H1 (cell line): ENCODE data around the gene HACD4. TPM values are rescaled to one million over a fixed set of nuclear protein-coding genes. Genes with fewer than 3 reads are reported as not detected.

Experiments
- CTCF ChIA-PET: fragments of 300-600 bp; sonication (Branson Sonifier 250); formaldehyde crosslinking; loops from one replicate; lab custom pipeline; 2021; ENCODE audit not compliant: partially characterized antibody; lab: Charles Lee
- POLR2A ChIA-PET: fragments of 300-600 bp; sonication (Branson Sonifier 250); formaldehyde crosslinking; loops from one replicate; lab custom pipeline; 2021; ENCODE audit warnings: inconsistent platforms; ENCODE audit not compliant: partially characterized antibody; lab: Charles Lee
- DNase-seq, 2 experiments: peaks; one replicate each; pipeline versions ENCODE4 v3.0.0 to v3.0.0-alpha.2; 2010 to 2022; ENCODE audit warnings: low spot score in 2 of 2, low read depth in 1 of 2, mixed read lengths in 1 of 2
- FAIRE-seq: peaks from 2 replicates; lab custom pipeline; 2011; peaks lifted over from hg19 to GRCh38; lab: Jason Lieb, UNC
- H2AFZ ChIP-seq: 2 replicates; pipeline ENCODE4 v1.8.1; 2012; ENCODE audit warnings: low read length, inconsistent platforms
- H2AK5ac ChIP-seq: 2 replicates; pipeline ENCODE4 v1.6.1; 2013; ENCODE audit warnings: low read depth, low read length
- H2BK120ac ChIP-seq: replicated peaks from 2 replicates; pipeline ENCODE3; 2013; ENCODE audit warnings: low read depth, low read length, inconsistent platforms
- H2BK12ac ChIP-seq: 2 replicates; pipeline ENCODE4 v1.6.1; 2013; ENCODE audit warnings: low read depth, low read length
- H2BK15ac ChIP-seq: 2 replicates; pipeline ENCODE4 v1.6.1; 2013; ENCODE audit warnings: low read length
- H2BK20ac ChIP-seq: 2 replicates; pipeline ENCODE4 v1.6.1; 2013; ENCODE audit warnings: low read length
- H2BK5ac ChIP-seq: 2 replicates; pipeline ENCODE4 v1.6.1; 2013; ENCODE audit warnings: low read depth, low read length
- H3K14ac ChIP-seq: 2 replicates; pipeline ENCODE4 v1.6.1; 2013; ENCODE audit warnings: inconsistent platforms; ENCODE audit not compliant: insufficient read length
- H3K18ac ChIP-seq: 2 replicates; pipeline ENCODE4 v1.6.1; 2013; ENCODE audit warnings: low read length; ENCODE audit errors: extremely low read depth
- H3K23ac ChIP-seq: 2 replicates; pipeline ENCODE4 v1.6.1; 2013; ENCODE audit warnings: inconsistent platforms; ENCODE audit not compliant: insufficient read length
- H3K23me2 ChIP-seq: 2 replicates; pipeline ENCODE4 v1.6.1; 2013; ENCODE audit warnings: low read depth, low read length
- H3K27ac ChIP-seq: 2 replicates; pipeline ENCODE4 v1.6.1; 2011; ENCODE audit warnings: low read depth, low read length, inconsistent platforms
- H3K27me3 ChIP-seq, 4 experiments: replicated peaks in 1 of 4; 1 replicate in 1 of 4; 2 replicates in 3 of 4; pipeline versions ENCODE4 v1.6.1 to v1.8.1; 2011 to 2013; ENCODE audit warnings: low read length in 3 of 4, mild to moderate bottlenecking in 3 of 4, inconsistent platforms in 2 of 4, mixed read lengths in 2 of 4, moderate library complexity in 1 of 4; ENCODE audit not compliant: control insufficient read depth in 3 of 4, insufficient read depth in 3 of 4; ENCODE audit errors: extremely low read depth in 1 of 4
- H3K36me3 ChIP-seq, 4 experiments: 2 replicates each; pipeline versions ENCODE4 v1.6.1 to v1.8.1; 2011 to 2013; ENCODE audit warnings: mild to moderate bottlenecking in 4 of 4, low read length in 3 of 4, moderate library complexity in 2 of 4, control low read depth in 1 of 4, inconsistent platforms in 1 of 4; ENCODE audit not compliant: insufficient read depth in 4 of 4, control insufficient read depth in 2 of 4
- H3K4ac ChIP-seq: replicated peaks from 2 replicates; pipeline ENCODE3; 2013; ENCODE audit warnings: low read length, low read depth, mixed read lengths, inconsistent platforms; ENCODE audit not compliant: insufficient read length
- H3K4me1 ChIP-seq, 4 experiments: replicated peaks in 1 of 4; 1 replicate in 1 of 4; 2 replicates in 3 of 4; pipeline versions ENCODE4 v1.6.1 to v1.8.1; 2011 to 2013; ENCODE audit warnings: low read length in 3 of 4, inconsistent platforms in 2 of 4, mixed read lengths in 1 of 4; ENCODE audit not compliant: insufficient read depth in 4 of 4, control insufficient read depth in 3 of 4
- H3K4me2 ChIP-seq, 2 experiments: 2 replicates each; pipeline versions ENCODE4 v1.6.1 to v1.8.1; 2011 to 2013; ENCODE audit warnings: low read depth in 2 of 2, low read length in 2 of 2, control low read depth in 1 of 2, inconsistent platforms in 1 of 2, mild to moderate bottlenecking in 1 of 2; ENCODE audit not compliant: insufficient read depth in 1 of 2
- H3K4me3 ChIP-seq, 4 experiments: fragments of 200-600, 300-600 bp in 1 of 4; sonication (generic), shearing (Covaris generic), sonication (Bioruptor Twin) in 1 of 4; 2 replicates each; pipeline versions ENCODE4 v1.5.1 to v1.8.1; 2011 to 2016; ENCODE audit warnings: low read length in 4 of 4, low read depth in 3 of 4, control low read depth in 2 of 4, inconsistent platforms in 2 of 4, mild to moderate bottlenecking in 2 of 4, mixed read lengths in 1 of 4, moderate library complexity in 1 of 4; ENCODE audit not compliant: insufficient read depth in 2 of 4; ENCODE audit errors: extremely low read depth in 1 of 4
- H3K56ac ChIP-seq: replicated peaks from 2 replicates; pipeline ENCODE3; 2013; ENCODE audit warnings: low read depth, mild to moderate bottlenecking, mixed read lengths, low read length, inconsistent platforms; ENCODE audit not compliant: insufficient read length
- H3K79me1 ChIP-seq: 2 replicates; pipeline ENCODE4 v1.6.1; 2013; ENCODE audit warnings: low read depth, low read length, control low read depth
- H3K79me2 ChIP-seq, 2 experiments: 2 replicates each; pipeline versions ENCODE4 v1.6.1 to v1.8.1; 2012 to 2013; ENCODE audit warnings: low read length in 2 of 2, mild to moderate bottlenecking in 2 of 2, inconsistent platforms in 1 of 2; ENCODE audit not compliant: insufficient read depth in 2 of 2, control insufficient read depth in 1 of 2
- H3K9ac ChIP-seq, 4 experiments: replicated peaks in 1 of 4; 1 replicate in 1 of 4; 2 replicates in 3 of 4; pipeline versions ENCODE4 v1.6.1 to v1.8.1; 2011 to 2013; ENCODE audit warnings: low read depth in 3 of 4, low read length in 3 of 4, control low read depth in 2 of 4, mild to moderate bottlenecking in 2 of 4, moderate library complexity in 2 of 4, inconsistent platforms in 1 of 4; ENCODE audit errors: extremely low read depth in 1 of 4
- H3K9me3 ChIP-seq, 2 experiments: 2 replicates each; pipeline versions ENCODE4 v1.6.1 to v1.8.1; 2012 to 2013; ENCODE audit warnings: mild to moderate bottlenecking in 2 of 2, moderate library complexity in 2 of 2, control low read depth in 1 of 2, inconsistent platforms in 1 of 2, low read depth in 1 of 2, low read length in 1 of 2, mixed read lengths in 1 of 2; ENCODE audit not compliant: insufficient read depth in 2 of 2
- H4K20me1 ChIP-seq, 2 experiments: replicated peaks in 1 of 2; 2 replicates each; pipeline versions ENCODE3 to v1.8.1; 2011 to 2013; ENCODE audit warnings: inconsistent platforms in 2 of 2, low read length in 2 of 2, mild to moderate bottlenecking in 1 of 2; ENCODE audit not compliant: insufficient read depth in 2 of 2, control insufficient read depth in 1 of 2
- H4K5ac ChIP-seq: 2 replicates; pipeline ENCODE4 v1.6.1; 2013; ENCODE audit warnings: low read length, low read depth, mixed read lengths, inconsistent platforms; ENCODE audit not compliant: insufficient read length
- H4K8ac ChIP-seq: 2 replicates; pipeline ENCODE4 v1.8.0; 2013; ENCODE audit warnings: mild to moderate bottlenecking, moderate library complexity, low read length, inconsistent platforms; ENCODE audit not compliant: insufficient read depth; ENCODE audit errors: extremely low read depth
- H4K91ac ChIP-seq: replicated peaks from 2 replicates; pipeline ENCODE3; 2013; ENCODE audit warnings: low read length, mixed read lengths, inconsistent platforms; ENCODE audit not compliant: insufficient read length
- ATF2 ChIP-seq: IDR thresholded peaks from 2 replicates; pipeline ENCODE4 v1.6.1; 2012; ENCODE audit warnings: low read length, inconsistent platforms
- CBX5 ChIP-seq: fragments of 300-800, 300-1000 bp; sonication (generic); IDR thresholded peaks from 2 replicates; pipeline ENCODE4 v1.7.1; 2016; ENCODE audit warnings: antibody characterized with exemption, low read length, low read depth
- CBX8 ChIP-seq: fragments of 300-800, 300-1000 bp; sonication (generic); IDR thresholded peaks from 2 replicates; pipeline ENCODE4 v1.7.1; 2016; ENCODE audit warnings: low read depth, low read length, borderline replicate concordance
- FOSL1 ChIP-seq: IDR thresholded peaks from 2 replicates; pipeline ENCODE4 v1.6.1; 2011; ENCODE audit warnings: mild to moderate bottlenecking, low read depth, low read length, moderate library complexity; ENCODE audit not compliant: insufficient read depth
- SIX5 ChIP-seq: IDR thresholded peaks from 2 replicates; pipeline ENCODE4 v1.6.1; 2011; ENCODE audit warnings: mild to moderate bottlenecking, low read depth, low read length
- SP4 ChIP-seq: IDR thresholded peaks from 2 replicates; pipeline ENCODE4 v1.6.1; 2012; ENCODE audit warnings: low read length, inconsistent platforms
- WGBS, 2 experiments: shearing (Covaris generic) in 1 of 2; methylation state at CpG; one replicate each; pipeline versions ENCODE4 v1.1.6 to v1.1.7; 2013 to 2015; ENCODE audit warnings: low lambda C conversion rate in 2 of 2, mixed read lengths in 2 of 2, inconsistent platforms in 1 of 2, low coverage in 1 of 2, missing lambda C conversion rate in 1 of 2; ENCODE audit not compliant: insufficient replicate concordance in 2 of 2, insufficient coverage in 1 of 2, insufficient read length in 1 of 2; ENCODE audit errors: extremely low coverage in 1 of 2, missing lambda C conversion rate in 1 of 2; 5-methylcytosine and 5-hydroxymethylcytosine counted together
- polyA plus RNA-seq, 7 experiments: library from polyadenylated mRNA; depleted of rRNA in 3 of 7; stranded (reverse) in 5 of 7; unstranded in 2 of 7; fragments of >200 nt in 5 of 7; fragments of 200-250 nt in 2 of 7; gene quantifications; 1 replicate in 5 of 7; 2 replicates in 1 of 7; 4 replicates in 1 of 7; pipeline versions ENCODE4 v1.2.1 to v1.2.3, GENCODE V29; 2011 to 2013; ENCODE audit warnings: missing spikeins in 2 of 7, mixed read lengths in 2 of 7
- total RNA-seq: library from RNA; stranded (reverse); fragmentation: NEBNext Ultra II Directional; extraction: Animal tissue kit (Norgen Biotek cat#: 25700); gene quantifications from 2 replicates; pipeline ENCODE4 v1.2.1, GENCODE V29; 2021

The HACD4 gene
- total and polyA plus RNA-seq, 2 of the 8 experiments (the other 6 are each of a cell fraction or from before 2014, with no cell fraction given), result 0.65 to 0.86 TPM

GRCh38 chr9:21002040-21002439 is 29.4 kb downstream of the HACD4 start:
- H3K4me3 ChIP-seq, result no peak overlapping the region
- no peaks in the 10 kb centered on the region for H4K20me1 ChIP-seq
- H3K56ac ChIP-seq, result no peak overlapping the region
- H4K5ac ChIP-seq, result no peak overlapping the region
- DNase-seq, result no peak
- 90% methylated on average over 2 of the region's 2 CpGs; no CpG with 5 or more reads in 1 of the 2 experiments for WGBS, 2 experiments
- H3K9me3 ChIP-seq, result no peaks in the 10 kb centered on the region
- H3K27me3 ChIP-seq, result no peaks in the 10 kb centered on the region
- H3K9ac ChIP-seq, result no peak overlapping the region
- no peak overlapping the region for H3K18ac ChIP-seq
- H2BK15ac ChIP-seq, result no peak overlapping the region
- H3K27ac ChIP-seq, result no peak overlapping the region
- H2BK5ac ChIP-seq, result no peak overlapping the region
- H3K79me2 ChIP-seq, result no peaks in the 10 kb centered on the region
- H3K4me2 ChIP-seq, result no peak overlapping the region
- H2AK5ac ChIP-seq, result no peak overlapping the region
- H3K14ac ChIP-seq, result no peak overlapping the region
- FAIRE-seq, result no peak
- POLR2A ChIA-PET, result no interaction called here
- no peaks in the 10 kb centered on the region for H3K36me3 ChIP-seq
- no peaks in the 10 kb centered on the region for H3K79me1 ChIP-seq
- TF ChIP-seq ATF2 (no peak), SP4 (no peak), SIX5 (no peak), CBX5 (no peak), FOSL1 (no peak), CBX8 (no peak)
- no peak overlapping the region for H2BK20ac ChIP-seq
- H4K91ac ChIP-seq, result no peak overlapping the region
- no peak overlapping the region for H3K4ac ChIP-seq
- no peaks in the 10 kb centered on the region for H3K4me1 ChIP-seq
- no peak overlapping the region for H3K23ac ChIP-seq
- no peak overlapping the region for H2BK120ac ChIP-seq
- CTCF ChIA-PET, result interaction anchor here (0.6 kb wide), 1 partner anchor 153 kb away, joined by 3 read pairs; no protein-coding TSS in a partner anchor
- no peak overlapping the region for H2BK12ac ChIP-seq
- H2AFZ ChIP-seq, result no peak overlapping the region
- H4K8ac ChIP-seq, result no peak overlapping the region
- H3K23me2 ChIP-seq, result no peaks in the 10 kb centered on the region
